Esophagus muscularis mucosa (tissue), 4 donors: ENCODE results near the gene FAM24B.
"Not testable (repeated sequence)": the region's sequence is repeated elsewhere in the genome, so short reads cannot be mapped to it uniquely, and the experiment has no call there.

Source experiments
- CTCF ChIP-seq, 3 experiments: fragments of 200-600 bp in 2 of 3; fragments of 450-650 bp in 1 of 3; sonication (generic) in 2 of 3; IDR thresholded peaks; one replicate each; pipeline ENCODE4 v1.5.1; 2017 to 2019; ENCODE audit warnings: antibody characterized with exemption in 3 of 3, mild to moderate bottlenecking in 2 of 3, moderate library complexity in 1 of 3
- EP300 ChIP-seq: sonication (generic); formaldehyde crosslinking; IDR thresholded peaks from one replicate; pipeline ENCODE4 v1.6.1; 2017; ENCODE audit warnings: antibody characterized with exemption
- POLR2A ChIP-seq: fragments of 450-650 bp; IDR thresholded peaks from one replicate; pipeline ENCODE4 v1.6.1; 2017; ENCODE audit warnings: antibody characterized with exemption, moderate library complexity, mild to moderate bottlenecking, low read depth
- POLR2AphosphoS5 ChIP-seq, 2 donors: sonication (generic); formaldehyde crosslinking; IDR thresholded peaks; one replicate each; pipeline ENCODE4 v1.6.1; 2017; ENCODE audit warnings: antibody characterized with exemption in 2 of 2

DNA sequence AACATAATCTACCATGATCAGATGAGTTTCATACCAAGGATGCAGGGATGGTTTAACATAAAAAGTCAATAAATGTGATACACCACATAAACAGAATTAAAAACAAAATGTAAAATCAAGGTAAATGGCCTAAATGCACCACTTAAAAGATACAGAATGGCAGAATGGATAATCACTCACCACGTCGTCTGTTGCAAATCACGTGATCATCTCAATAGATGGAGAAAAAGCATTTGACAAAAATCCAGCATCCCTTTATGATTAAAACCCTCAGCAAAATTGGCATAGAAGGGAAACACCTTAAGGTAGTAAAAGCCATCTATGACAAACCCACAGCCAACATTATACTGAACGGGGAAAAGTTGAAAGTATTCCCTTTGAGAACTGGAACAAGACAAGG is 24.5 kb upstream of the FAM24B start:
- TF ChIP-seq CTCF (IDR thresholded peaks at IDR 0.05); EP300; POLR2A; POLR2AphosphoS5 (IDR thresholded peaks at IDR 0.05): not testable (repeated sequence)
